ENCODE measurements around the gene PFN3.
A peak's percentile ranks its signal among the peaks of the same experiment; 100 is the strongest.
"Not testable (repeated sequence)": the region's sequence is repeated elsewhere in the genome, so short reads cannot be mapped to it uniquely, and the experiment has no call there.

PFN3 gene

GRCh38 chr5:177360740-177361139 lies 39.7 kb downstream of the PFN3 start:
- DNase-seq (ENCODE audit: low read depth in 2 of 2), result not testable (repeated sequence)

DNA sequence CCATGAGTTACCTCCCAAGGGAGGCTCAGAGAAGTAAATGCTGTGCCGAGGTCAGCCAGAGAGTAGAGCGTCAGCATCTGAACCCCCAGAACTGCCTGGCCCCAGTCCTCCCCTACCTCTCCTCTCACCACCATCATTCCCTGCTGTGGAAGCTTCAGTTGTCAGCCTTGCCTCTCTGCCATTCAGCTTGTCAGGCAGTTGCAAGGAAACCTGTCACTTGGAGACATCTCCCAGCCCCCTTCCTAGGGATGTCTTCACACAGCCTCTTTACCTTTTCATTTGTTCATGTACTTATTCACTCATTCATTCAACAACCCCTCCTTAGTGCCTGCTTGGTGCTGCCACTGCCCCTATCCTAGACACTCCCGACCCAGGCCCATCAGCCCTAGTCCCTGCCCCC lies 40.6 kb downstream of the PFN3 start:
- DNase-seq (ENCODE audit: low read depth in 2 of 2), result no peak

DNA sequence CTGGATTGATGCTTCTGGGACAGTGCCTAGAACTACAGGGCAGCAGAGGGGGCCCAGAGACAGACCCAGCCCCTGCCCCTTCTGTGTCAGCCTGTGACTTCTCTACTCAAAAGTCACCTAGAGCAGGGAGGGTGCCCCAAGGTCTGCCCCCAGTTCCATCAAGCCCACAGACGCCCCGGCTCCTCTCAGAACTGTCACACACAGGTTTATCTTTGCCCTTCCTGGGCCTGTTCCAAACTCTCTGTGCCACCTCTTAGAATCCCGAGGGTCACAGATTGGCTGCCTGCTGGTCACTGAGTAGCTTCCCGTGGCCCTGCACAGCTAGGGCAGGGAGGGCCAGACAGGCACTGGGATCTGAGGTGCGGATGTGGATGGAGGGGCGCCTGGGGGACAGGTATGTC lies 41.0 kb downstream of the PFN3 start:
- no peak for DNase-seq (ENCODE audit: low read depth in 2 of 2)

GRCh38 chr5:177358370-177358819 lies 42.1 kb downstream of the PFN3 start:
- DNase-seq (ENCODE audit: low read depth in 2 of 2), result no peak

- DNase-seq (ENCODE audit: low read depth in 2 of 2), result peak; percentile 28 to 34
These were observed 42.8 kb downstream of the PFN3 start, which contains the start of gene RGS14 for GRCh38 chr5:177357459-177358351. Gene RGS14 (plus strand): TSS chr5:177357924. CDS start chr5:177358025, 101 bp downstream.

- DNase-seq (ENCODE audit: low read depth in 2 of 2), result no peak
These were observed 43.4 kb downstream of the PFN3 start for GRCh38 chr5:177357146-177357458.

DNA sequence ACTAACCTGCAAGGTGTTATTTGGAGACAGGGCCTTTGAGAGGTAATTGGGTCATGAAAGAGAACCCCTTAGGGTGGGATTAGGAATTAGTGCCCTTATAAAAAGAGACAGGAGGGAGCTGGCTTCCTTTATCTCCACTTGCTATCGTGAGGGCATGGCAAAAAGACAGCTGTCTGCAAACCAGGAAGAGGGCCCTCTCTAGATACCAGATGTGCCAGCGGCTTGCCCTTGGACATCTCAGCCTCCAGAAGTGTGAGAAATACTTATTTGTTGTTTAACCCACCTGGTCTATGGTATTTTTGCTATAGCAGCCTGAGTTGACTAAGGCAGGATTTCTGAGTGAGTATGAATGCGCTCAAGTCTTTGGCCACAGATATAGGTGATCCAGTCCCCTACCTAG lies 43.7 kb downstream of the PFN3 start:
- DNase-seq (ENCODE audit: low read depth in 2 of 2), result no peak

DNA sequence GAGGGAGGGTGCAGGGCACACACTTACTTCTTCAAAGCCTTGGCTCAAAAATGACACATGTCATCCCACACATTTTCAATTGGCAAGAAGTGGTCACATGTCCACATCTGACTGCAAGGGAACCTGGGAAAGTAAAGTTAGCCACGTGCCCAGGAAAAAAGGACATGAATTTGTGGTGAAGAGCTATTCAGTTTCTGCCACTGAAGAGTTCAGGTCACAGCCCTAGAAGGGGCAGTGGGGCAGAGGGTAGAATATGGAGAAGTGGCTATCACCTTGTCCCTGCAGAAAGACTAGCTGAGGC lies 44.6 kb downstream of the PFN3 start:
- DNase-seq (ENCODE audit: low read depth in 2 of 2), result no peak

DNA sequence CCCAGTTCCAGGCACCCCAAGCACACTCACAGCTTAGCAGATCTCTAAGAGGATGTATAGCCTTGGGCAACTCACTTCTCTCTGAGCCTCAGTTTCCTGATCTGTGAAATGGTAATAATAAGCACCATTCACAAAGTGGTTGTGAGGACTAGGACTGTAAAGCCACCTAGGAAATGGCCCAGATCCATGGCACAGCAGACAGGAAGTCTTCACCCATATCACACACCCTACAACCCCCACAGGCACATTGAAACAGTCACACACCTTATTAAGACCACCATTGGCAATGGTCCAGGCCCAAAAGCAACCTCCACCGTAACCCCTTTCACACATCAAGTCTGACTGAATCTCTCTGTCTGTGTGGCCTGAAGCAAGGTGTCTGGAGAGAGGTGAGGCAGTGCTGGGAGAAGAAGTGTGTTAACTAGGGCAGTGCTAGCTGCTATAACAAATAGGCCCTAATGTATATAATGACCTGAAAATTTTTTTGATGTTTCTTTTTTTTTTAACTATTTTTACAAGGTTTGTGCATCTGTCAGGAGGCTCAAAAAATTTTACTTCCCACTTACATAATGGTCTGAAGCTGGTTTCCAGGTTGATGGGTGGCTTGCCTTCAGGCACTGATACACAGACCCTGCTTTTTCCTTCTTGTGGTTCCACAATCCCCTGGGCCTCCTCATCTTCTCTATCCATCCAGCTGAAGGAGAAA lies 45.1 kb downstream of the PFN3 start:
- no peak for DNase-seq (ENCODE audit: low read depth in 2 of 2)

DNA sequence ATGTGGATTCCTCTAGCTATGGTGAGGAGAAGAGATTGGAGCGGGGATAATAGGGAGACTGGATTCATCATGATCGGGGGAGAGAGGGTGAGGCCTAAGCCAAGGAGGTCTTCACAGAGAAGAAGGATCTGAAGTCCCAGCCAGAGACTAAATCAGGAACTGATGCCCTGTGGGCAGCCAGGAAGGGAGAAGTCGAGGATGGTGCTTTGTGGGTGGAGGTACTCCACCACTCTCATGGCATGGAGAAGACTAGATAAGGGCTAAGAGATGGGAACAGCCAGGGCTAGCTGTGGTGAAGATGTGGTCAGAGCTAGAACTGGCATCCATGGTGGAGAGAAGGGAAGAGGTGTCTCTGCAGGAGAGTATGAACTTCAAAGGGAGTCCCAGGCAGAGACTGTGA lies 45.8 kb downstream of the PFN3 start:
- no peak for DNase-seq (ENCODE audit: low read depth in 2 of 2)

- DNase-seq (ENCODE audit: low read depth in 2 of 2), result no peak
These were observed 46.2 kb downstream of the PFN3 start for GRCh38 chr5:177354256-177354655.

- DNase-seq (ENCODE audit: low read depth in 2 of 2), result no peak
These were observed 47.4 kb downstream of the PFN3 start for GRCh38 chr5:177353093-177353492.

DNA sequence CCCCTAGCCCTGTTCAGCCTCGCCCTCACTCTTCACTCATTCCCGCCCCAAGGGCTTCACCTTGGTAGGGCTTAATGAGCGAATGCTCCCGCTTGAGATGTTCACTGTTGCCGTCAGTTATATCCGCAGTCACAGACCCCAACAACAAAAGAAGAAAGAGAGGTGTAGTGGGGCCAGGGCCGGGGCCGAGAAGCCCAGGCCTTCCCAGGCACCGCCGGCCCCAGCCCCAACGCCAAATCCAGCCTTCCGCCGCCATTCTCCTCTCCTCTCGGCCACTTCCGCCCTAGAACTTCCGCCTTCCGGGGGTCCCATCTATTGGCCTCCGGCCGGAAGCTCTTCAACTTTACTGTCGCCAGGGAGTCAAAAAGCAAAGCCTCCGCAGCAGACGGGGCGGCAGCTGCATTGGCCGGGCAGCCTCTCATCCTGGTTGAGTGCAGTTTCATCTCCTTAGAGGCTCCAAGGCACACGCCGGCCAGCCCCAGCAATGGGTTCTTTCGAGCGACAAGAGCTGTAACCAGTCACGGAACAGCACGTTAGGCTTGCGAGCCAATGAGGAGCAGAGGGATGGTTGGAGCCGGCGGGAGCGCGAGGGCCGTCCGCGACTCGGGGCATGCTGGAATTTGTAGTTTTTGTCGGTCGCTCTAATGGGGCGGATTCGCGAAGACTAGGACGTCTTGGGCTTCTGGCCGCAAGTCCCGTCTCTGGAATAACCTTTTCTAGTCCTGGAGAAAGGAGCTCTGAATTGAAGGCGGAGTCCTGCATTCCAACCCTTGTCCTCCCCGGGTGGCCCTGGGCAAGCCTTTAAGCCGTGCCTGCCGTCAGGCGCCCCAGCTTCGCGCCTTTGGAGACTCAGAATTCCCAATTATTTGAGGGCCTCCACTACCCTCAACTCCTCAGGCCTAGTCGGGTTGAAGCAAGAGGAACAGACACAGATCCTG lies 48.8 kb downstream of the PFN3 start, which contains the start of gene LMAN2:
TSS of gene LMAN2 (minus strand) at position 277 of the 938 bp plus-strand sequence. CDS start at position 256, 21 bp downstream.
- peak; percentile 75 to 80 for DNase-seq (ENCODE audit: low read depth in 2 of 2)

DNA sequence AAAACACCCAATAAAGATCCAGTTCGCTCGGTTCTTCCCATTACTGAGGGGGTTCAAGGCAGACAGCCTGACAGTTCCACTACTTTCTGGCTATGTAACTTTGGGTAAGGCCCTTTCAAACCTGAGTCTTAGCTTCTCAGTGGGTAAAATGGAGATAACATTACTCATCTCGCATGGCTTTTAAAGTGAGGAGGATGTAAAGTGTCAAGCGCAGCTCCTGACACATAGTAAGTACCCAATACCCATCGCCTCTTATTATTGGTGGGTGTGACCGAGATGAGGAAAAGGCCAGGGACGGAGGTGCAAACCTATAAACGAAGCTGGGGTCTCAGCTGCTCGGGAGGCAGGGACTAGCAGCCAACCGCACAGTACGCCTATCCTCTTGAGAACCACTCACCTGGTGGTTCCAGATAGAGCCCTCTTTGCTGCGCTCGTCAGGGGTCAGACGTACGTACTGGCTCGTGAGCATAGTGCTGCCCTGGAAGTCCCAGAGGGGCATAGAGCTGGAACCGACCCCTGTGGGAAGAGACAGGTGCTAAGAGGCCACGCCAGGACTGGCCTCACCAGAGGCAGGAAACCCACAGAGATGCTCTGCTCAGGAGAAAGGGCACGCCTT lies 49.6 kb downstream of the PFN3 start:
- DNase-seq (ENCODE audit: low read depth in 2 of 2), result no peak
